ENCODE measurements around the gene NKX3-2.

The NKX3-2 gene

GRCh38 chr4:13498469-13498868, 45.8 kb downstream of the NKX3-2 start:
- no peak for DNase-seq (ENCODE audit: low read depth)

DNA sequence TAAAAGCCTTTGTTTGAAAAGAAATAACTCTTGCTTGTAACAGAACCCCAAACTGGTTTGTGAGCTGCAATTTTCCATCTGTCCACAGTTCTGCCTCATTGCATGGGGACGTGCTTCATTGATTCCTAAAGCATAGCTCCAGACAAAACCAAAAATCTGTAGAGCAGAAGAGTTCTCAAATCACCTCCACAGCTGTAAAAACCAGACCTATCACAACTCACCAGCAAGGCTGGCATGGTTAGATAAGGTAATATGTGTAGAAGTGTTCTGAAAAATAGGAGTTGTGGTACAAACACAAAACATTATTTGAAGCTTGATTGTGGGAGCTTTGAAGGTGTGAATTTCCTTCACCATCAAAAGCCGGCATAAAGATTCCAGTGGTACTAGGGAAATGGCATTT, 47.7 kb downstream of the NKX3-2 start:
- DNase-seq (ENCODE audit: low read depth): no peak

DNA sequence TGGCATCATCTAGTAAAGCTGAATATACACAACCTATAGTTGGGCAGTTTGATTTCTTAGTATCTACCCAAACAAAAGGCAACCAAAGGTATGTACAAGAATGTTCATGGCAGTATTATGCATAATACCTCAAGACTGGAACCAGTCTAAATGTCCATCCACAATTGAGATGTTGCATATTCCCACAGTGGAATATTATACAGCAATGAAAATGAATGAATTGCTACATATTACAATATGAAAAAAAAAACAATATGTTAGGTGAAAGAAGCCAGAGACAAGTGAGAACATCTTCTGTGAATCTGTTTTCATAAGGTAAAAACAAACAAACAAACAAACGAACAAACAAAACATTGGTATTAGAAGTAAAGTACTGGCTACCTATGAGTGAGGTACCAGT, 48.6 kb downstream of the NKX3-2 start:
- DNase-seq (ENCODE audit: low read depth): no peak

GRCh38 chr4:13493793-13494192, 50.5 kb downstream of the NKX3-2 start:
- DNase-seq (ENCODE audit: low read depth): no peak

DNA sequence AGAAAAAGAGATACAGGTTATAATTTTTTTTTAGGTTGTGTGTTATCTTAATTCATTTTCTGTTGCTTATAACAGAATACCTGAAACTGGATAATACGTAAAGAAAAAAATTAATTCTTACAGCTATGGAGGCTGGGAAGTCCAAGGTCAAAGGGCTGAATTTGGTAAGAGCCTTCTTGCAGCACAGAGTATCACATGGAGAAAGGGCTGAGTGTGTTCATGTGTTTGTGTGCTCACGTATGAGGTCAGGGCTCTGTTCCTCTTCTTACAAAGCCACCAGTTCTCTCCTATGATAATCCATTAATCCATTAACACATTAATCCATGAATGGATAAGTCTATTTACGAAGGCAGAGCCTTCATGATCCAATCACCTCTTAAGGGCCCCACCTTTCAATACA, 51.6 kb downstream of the NKX3-2 start:
- DNase-seq (ENCODE audit: low read depth): no peak

Data from amniotic epithelial cell (primary cell).